Spleen (tissue), 3 donors: ENCODE results near the gene PPT2.

Experiments used
- POLR2A ChIP-seq, 3 donors: fragments of 450-650 bp; IDR thresholded peaks; one replicate each; pipeline ENCODE4 v1.5.1; 2017; ENCODE audit warnings: antibody characterized with exemption in 3 of 3, mild to moderate bottlenecking in 1 of 3
- POLR2AphosphoS5 ChIP-seq, 3 donors: sonication (generic); formaldehyde crosslinking; IDR thresholded peaks; one replicate each; pipeline ENCODE4 v1.5.1; 2017; ENCODE audit warnings: antibody characterized with exemption in 3 of 3

GRCh38 chr6:32139590-32139989, 14.4 kb upstream of the PPT2 start:
- TF ChIP-seq POLR2A (IDR thresholded peaks at IDR 0.05) (no peak), POLR2AphosphoS5 (IDR thresholded peaks at IDR 0.05) (no peak)
